ENCODE results near the gene CEACAM18.

DNA sequence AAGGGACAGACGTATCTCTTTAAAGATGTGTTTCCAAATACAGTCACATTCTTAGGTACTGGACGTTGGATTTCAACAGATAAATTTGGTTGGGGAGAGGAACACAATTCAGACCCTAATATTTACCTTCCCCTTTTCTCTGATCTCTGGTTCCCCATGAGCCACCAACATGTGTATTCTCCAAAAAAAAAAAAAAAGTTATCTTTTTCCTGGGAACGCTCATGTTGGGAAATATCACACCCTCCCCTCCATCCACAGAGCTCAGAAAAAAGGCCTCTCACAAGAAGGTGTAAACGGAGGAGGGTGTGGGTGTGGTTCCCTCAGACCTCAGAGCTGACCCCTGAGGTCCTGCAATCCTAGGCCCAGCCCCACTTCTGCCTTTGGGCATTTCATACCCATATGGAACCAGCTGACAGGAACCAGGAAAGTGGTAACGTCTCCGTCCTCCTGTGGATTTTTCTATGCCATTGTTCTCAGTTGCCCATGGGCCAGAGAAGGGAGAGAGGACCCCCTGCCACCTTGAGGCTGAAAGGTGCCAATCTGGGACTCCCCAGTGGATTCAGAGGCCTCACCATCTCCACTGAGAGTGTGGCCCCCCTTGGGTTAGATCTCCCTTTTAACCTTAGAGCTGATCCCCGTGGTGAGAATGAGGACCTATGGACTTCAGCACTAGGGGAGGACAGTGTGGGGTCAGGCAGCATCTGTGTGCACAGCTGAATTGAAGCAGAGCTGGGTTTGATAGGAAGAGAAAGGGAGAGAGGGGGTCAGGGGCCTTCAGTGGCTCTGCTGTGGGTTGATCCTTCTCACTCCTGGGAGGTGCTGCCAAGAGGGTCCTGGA is 31.7 kb downstream of the CEACAM18 start:
- TF ChIP-seq, protein P1, sequence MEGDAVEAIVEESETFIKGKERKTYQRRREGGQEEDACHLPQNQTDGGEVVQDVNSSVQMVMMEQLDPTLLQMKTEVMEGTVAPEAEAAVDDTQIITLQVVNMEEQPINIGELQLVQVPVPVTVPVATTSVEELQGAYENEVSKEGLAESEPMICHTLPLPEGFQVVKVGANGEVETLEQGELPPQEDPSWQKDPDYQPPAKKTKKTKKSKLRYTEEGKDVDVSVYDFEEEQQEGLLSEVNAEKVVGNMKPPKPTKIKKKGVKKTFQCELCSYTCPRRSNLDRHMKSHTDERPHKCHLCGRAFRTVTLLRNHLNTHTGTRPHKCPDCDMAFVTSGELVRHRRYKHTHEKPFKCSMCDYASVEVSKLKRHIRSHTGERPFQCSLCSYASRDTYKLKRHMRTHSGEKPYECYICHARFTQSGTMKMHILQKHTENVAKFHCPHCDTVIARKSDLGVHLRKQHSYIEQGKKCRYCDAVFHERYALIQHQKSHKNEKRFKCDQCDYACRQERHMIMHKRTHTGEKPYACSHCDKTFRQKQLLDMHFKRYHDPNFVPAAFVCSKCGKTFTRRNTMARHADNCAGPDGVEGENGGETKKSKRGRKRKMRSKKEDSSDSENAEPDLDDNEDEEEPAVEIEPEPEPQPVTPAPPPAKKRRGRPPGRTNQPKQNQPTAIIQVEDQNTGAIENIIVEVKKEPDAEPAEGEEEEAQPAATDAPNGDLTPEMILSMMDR (IDR thresholded peaks at IDR 0.05; ENCODE audit: control extremely low read depth in 1 of 3, insufficient read depth in 1 of 3, low read depth in 1 of 3, low read length in 3 of 3): no peak
- TF ChIP-seq EP300 (IDR thresholded peaks at IDR 0.05; ENCODE audit: borderline replicate concordance in 1 of 2, low read depth in 2 of 2, low read length in 2 of 2) (no peak), SP4 (IDR thresholded peaks at IDR 0.05; ENCODE audit: low read length) (no peak), SUZ12 (IDR thresholded peaks at IDR 0.05; ENCODE audit: low read length) (no peak), RAD21 (IDR thresholded peaks at IDR 0.05 in 1 of 2, conservative IDR thresholded peaks at IDR 0.05 in 1 of 2; ENCODE audit: low read depth in 2 of 2, low read length in 2 of 2) (no peak), ZNF274 (IDR thresholded peaks at IDR 0.05; ENCODE audit: borderline replicate concordance, extremely low read depth, low read length) (no peak), BRCA1 (IDR thresholded peaks at IDR 0.05; ENCODE audit: low read depth, low read length) (no peak), EZH2 (IDR thresholded peaks at IDR 0.05; ENCODE audit: low read depth, low read length, severe bottlenecking) (no peak), CBX5 (IDR thresholded peaks at IDR 0.05; ENCODE audit: low read depth, low read length) (no peak), KDM1A (IDR thresholded peaks at IDR 0.05; ENCODE audit: borderline replicate concordance, low read length) (no peak)

All from H1 (cell line).